LoVo (cell line): ENCODE results near the gene LEMD1.

Experiments used
- DNase-seq: peaks from one replicate; pipeline ENCODE4 v3.0.0-alpha.2; 2016; ENCODE audit warnings: low spot score

The LEMD1 gene

GRCh38 chr1:205421798-205422197 lies at the start of gene LEMD1:
Gene LEMD1 (minus strand): TSS chr1:205422056. CDS start chr1:205420536, 1,520 bp downstream.
- DNase-seq: no peak

GRCh38 chr1:205470131-205470530 lies 48.3 kb upstream of the LEMD1 start:
- DNase-seq: no peak

GRCh38 chr1:205466595-205467220 lies 44.9 kb upstream of the LEMD1 start:
- DNase-seq: no peak

DNA sequence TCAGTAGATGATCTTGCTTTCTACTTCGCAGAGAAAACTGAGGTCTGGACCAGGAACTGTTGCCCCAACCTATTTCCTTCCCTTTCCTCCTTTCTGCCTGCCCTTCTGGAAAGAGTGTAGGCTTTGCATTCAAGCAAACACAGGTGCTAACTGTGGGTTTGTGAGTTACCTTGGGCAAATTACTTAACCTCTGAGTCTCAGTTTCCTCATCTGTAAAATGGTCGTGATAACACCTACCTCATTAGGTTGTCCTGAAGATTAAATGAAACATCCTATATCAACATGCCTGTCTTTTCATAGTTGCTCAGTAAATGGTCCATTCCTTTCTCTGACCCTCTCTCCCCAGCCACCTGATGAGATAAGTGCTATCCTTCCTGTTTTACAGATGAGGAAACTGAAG lies 43.5 kb upstream of the LEMD1 start:
- no peak for DNase-seq

GRCh38 chr1:205458777-205459566 lies 37.1 kb upstream of the LEMD1 start:
- DNase-seq: peak; percentile 35

GRCh38 chr1:205456868-205457745 lies 35.3 kb upstream of the LEMD1 start:
- DNase-seq: no peak

GRCh38 chr1:205456383-205456867 lies 34.6 kb upstream of the LEMD1 start:
- DNase-seq: no peak

DNA sequence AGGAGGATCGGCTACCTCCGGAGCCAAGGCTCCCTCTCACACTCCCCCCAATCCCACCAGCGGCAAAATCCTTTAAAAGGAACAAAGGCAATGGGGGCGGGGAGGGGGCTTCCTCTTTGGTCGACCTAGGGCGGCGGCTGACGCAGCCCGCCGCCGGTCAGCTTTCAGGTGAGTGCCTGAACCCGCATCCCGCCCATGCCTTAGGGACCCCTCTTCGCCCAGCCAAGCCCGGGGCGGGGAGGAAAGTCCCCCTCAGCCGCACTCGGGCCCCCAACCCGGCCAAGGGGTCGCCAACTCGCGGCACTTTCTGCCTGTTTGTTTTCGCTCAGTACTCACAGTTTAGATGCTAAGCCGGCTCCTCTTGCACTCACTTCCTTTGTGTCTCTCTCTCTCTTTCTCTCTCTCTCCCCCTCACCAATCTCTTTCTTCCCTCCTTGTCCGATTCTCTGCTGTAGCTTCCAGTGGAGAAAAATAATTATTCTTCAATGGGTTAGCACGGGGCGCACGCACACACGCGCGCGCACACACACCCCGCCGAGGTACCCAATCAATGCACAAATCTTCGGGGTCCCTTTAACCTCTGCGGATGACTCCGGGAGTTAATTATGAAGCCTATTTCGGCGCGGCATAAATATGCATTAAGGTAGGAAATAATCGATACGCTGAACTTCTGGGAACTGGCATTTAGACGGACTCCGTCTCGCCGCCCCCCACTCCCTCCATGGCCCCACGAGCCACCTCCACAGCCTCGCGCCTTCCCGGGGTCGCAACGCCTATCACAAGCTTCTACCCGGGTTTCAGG lies 33.9 kb upstream of the LEMD1 start, which contains the start of gene BLACAT1:
TSS of gene BLACAT1 (minus strand) at position 465 of the 802 bp plus-strand sequence.
- no peak for DNase-seq

DNA sequence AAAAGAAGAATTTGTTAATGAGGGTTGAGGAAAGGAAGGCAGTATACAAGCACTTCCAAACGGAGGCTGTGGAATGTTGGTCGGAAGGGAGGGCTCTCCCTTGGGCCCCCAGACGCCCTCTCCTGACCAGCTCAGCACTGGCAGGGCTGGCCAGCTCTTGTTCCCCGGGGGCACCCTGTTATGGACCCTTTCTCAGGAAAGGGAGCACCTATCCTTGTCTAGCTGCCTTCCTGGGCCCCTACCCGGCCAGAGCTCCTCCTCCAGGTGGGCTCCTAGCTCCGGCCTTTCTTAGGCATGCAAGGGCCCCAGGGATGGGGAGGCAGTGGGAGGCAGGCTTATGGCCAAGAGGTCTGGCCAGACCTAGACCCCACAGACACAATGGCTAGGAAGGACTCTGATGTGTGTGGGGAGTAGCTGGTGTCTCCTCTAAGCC lies 33.1 kb upstream of the LEMD1 start:
- DNase-seq: no peak

GRCh38 chr1:205453466-205453865 lies 31.6 kb upstream of the LEMD1 start:
- DNase-seq: no peak

DNA sequence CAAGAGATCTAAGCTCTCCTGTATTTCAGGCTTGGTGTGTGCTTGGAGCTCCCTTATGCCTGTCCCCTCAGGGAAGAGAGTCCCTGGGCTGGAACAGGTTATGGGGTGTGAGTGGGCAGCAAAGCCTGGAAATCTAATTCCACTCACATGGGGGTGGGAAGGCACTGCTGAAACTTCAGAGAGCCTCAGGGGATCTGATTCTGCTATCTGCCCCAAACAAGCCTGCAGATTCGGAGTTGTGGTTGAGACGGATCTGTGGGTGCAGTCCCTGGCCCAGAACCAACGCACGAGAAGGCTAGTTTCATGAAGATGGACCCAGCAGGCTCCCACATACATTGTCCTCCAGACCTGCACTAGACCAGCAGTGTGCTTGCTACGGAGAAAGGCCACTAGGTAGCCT lies 31.1 kb upstream of the LEMD1 start:
- DNase-seq: no peak

- DNase-seq: no peak
Measured at GRCh38 chr1:205452364-205452763, 30.5 kb upstream of the LEMD1 start.

DNA sequence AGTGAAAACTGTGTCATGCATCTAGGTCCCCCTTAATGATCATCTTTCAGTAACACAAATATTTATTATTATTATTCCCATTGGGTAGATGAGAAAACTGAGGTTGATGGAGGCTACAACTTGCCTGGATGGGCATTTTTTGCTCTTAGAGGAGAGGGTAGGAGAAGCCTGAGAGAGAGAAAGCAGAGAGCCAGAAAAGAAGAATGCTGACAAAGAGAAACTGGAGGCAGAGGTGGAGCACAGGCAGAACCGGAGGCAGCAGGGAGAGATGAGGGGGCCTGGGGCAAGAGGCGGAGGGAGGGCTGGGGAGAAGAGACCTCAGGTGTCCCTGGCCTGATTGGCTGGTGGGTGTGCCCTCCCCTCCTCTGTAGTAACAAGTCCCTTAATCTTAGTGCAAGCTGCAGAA lies 29.9 kb upstream of the LEMD1 start:
- DNase-seq: no peak

- DNase-seq: no peak
Measured at GRCh38 chr1:205451202-205451601, 29.3 kb upstream of the LEMD1 start.

- DNase-seq: no peak
Measured at GRCh38 chr1:205450448-205450847, 28.6 kb upstream of the LEMD1 start.

DNA sequence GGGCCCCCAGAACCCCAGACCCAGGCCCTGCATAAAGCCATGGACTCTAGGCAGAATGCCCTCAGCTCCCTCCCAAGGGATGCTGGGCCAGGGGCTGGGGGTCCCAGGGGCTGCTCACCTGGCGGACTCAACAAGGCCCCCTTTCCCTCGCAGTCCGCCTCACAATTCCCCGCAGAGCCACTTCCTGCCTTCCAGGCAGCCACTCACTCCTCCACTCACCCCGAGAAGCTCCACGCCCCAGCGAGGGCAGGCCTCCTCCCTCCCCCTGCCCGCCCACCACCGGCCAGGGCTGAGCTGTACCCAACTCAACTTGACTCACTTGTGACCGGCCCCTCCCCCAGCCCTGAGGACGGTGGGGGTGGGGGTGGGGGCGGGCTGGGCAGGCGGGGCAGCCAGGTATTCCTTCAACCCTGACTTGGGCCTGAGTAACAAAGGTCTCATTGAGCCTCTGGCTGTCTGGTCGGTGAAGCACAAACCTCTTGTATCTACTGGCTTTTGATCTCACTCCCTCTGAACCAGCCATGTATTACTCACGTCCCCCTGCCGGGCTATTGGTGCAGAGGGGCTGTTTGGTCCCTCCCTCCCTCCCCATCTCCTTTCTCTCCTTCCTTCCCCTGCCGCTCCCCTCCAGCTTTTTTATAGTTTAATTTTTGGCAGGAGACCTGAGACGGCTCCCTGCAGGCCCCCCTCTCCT lies 28.0 kb upstream of the LEMD1 start:
- peak; percentile 61 for DNase-seq

DNA sequence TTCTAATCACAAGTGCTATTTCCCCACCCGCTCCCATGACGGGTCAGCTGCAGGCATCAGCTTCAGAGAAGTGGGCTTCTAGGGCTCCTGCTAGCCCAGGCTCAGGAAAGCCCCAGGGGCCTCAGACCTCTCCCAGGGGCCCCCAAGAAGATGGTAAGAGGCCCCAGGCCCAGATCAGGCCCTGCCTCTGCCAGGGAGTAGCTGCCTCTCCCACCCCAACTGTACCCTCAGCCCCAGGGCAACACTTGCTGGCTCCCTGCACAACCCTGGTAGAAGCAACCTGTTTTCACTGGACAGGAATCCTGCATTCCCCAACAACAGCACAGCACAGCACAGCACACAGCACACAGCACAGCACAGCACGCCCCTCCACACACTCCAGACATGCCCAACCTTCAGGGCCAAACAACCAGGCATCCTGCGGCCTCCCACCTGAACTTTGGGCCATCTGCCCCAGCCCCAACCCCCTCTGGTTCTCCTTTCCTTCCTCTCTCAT lies 27.4 kb upstream of the LEMD1 start:
- DNase-seq: no peak

GRCh38 chr1:205448540-205449253 lies 26.8 kb upstream of the LEMD1 start:
- no peak for DNase-seq

- no peak for DNase-seq
Measured at GRCh38 chr1:205447457-205448341, 25.8 kb upstream of the LEMD1 start.
